ENCODE results near the gene C6. TPM values are rescaled to one million over a fixed set of nuclear protein-coding genes. Genes with fewer than 3 reads are reported as not detected.

The C6 gene
- total and polyA plus RNA-seq, 2 of the 8 experiments (the other 6 are each of a cell fraction or from before 2014, with no cell fraction given) = not detected

GRCh38 chr5:41234475-41234874 is 21.1 kb upstream of the C6 start:
- Histone ChIP-seq H2BK5ac (ENCODE audit: low read depth, low read length) (no peak overlapping the region), H3K36me3 (ENCODE audit: control insufficient read depth in 2 of 4, insufficient read depth in 4 of 4, low read length in 3 of 4) (no peaks in the 10 kb centered on the region), H3K4me1 (replicated peaks in 1 of 4; ENCODE audit: control insufficient read depth in 3 of 4, insufficient read depth in 4 of 4, low read length in 3 of 4) (no peaks in the 10 kb centered on the region), H3K27me3 (replicated peaks in 1 of 4; ENCODE audit: control insufficient read depth in 3 of 4, extremely low read depth in 1 of 4, insufficient read depth in 3 of 4, low read length in 3 of 4) (no peaks in the 10 kb centered on the region), H3K27ac (ENCODE audit: low read depth, low read length) (no peak overlapping the region), H4K20me1 (replicated peaks in 1 of 2; ENCODE audit: control insufficient read depth in 1 of 2, insufficient read depth in 2 of 2, low read length in 2 of 2) (no peaks in the 10 kb centered on the region), H3K9me3 (ENCODE audit: insufficient read depth in 2 of 2, low read depth in 1 of 2, low read length in 1 of 2) (peaks cover 0 to 6% of the 10 kb centered on the region in 2 experiments; a peak in 1 of 4 replicates), H3K9ac (replicated peaks in 1 of 4; ENCODE audit: extremely low read depth in 1 of 4, low read depth in 3 of 4, low read length in 3 of 4) (no peak overlapping the region), H2BK15ac (ENCODE audit: low read length) (no peak overlapping the region), H3K14ac (ENCODE audit: insufficient read length) (no peak overlapping the region), H3K56ac (replicated peaks; ENCODE audit: insufficient read length, low read depth, low read length) (no peak overlapping the region), H2BK20ac (ENCODE audit: low read length) (no peak overlapping the region), H4K91ac (replicated peaks; ENCODE audit: insufficient read length, low read length) (no peak overlapping the region), H3K18ac (ENCODE audit: extremely low read depth, low read length) (no peak overlapping the region), H2BK12ac (ENCODE audit: low read depth, low read length) (no peak overlapping the region), H3K23ac (ENCODE audit: insufficient read length) (no peak overlapping the region), H4K8ac (ENCODE audit: extremely low read depth, insufficient read depth, low read length) (no peak overlapping the region), H2BK120ac (replicated peaks; ENCODE audit: low read depth, low read length) (no peak overlapping the region), H3K4ac (replicated peaks; ENCODE audit: insufficient read length, low read depth, low read length) (no peak overlapping the region), H3K4me2 (ENCODE audit: insufficient read depth in 1 of 2, low read depth in 2 of 2, low read length in 2 of 2) (no peak overlapping the region), H3K79me2 (ENCODE audit: control insufficient read depth in 1 of 2, insufficient read depth in 2 of 2, low read length in 2 of 2) (no peaks in the 10 kb centered on the region), H3K79me1 (ENCODE audit: low read depth, low read length) (no peaks in the 10 kb centered on the region), H2AK5ac (ENCODE audit: low read depth, low read length) (no peak overlapping the region), H4K5ac (ENCODE audit: insufficient read length, low read depth, low read length) (no peak overlapping the region), H3K23me2 (ENCODE audit: low read depth, low read length) (no peaks in the 10 kb centered on the region), H2AFZ (ENCODE audit: low read length) (no peak overlapping the region), H3K4me3 (ENCODE audit: extremely low read depth in 1 of 4, insufficient read depth in 2 of 4, low read depth in 3 of 4, low read length in 4 of 4) (no peak overlapping the region)
- no peak for TF ChIP-seq CHD2 (IDR thresholded peaks at IDR 0.05; ENCODE audit: low read length)
- TF ChIP-seq SIX5 (IDR thresholded peaks at IDR 0.05; ENCODE audit: low read depth, low read length) = no peak
- no peak for TF ChIP-seq SUZ12 (IDR thresholded peaks at IDR 0.05; ENCODE audit: low read length)
- no peak for TF ChIP-seq SP2 (IDR thresholded peaks at IDR 0.05; ENCODE audit: low read length)
- TF ChIP-seq HDAC2 (IDR thresholded peaks at IDR 0.05; ENCODE audit: borderline replicate concordance in 1 of 2, low read depth in 2 of 2, low read length in 2 of 2) = no peak
- no peak for TF ChIP-seq CBX5 (IDR thresholded peaks at IDR 0.05; ENCODE audit: low read depth, low read length)
- no peak for TF ChIP-seq YY1 (IDR thresholded peaks at IDR 0.05; ENCODE audit: low read depth, low read length)
- CTCF ChIA-PET (ENCODE audit: partially characterized antibody) = no interaction called here
- FAIRE-seq (no peak), DNase-seq (ENCODE audit: low read depth in 1 of 2, low spot score in 2 of 2) (no peak)
- POLR2A ChIA-PET (ENCODE audit: partially characterized antibody) = no interaction called here

All from H1 (cell line).